Stimulated activated CD4-positive, alpha-beta T cell treated with anti-CD3 and anti-CD28 coated beads, Interleukin-4, amount 100 ng/mL, for 1 hour (primary cell): ENCODE results near the gene SMARCAL1.
"Not testable (repeated sequence)": the region's sequence is repeated elsewhere in the genome, so short reads cannot be mapped to it uniquely, and the experiment has no call there.

Experiments
- DNase-seq: peaks from one replicate; pipeline ENCODE4 v3.0.0-alpha.2; 2020

Gene SMARCAL1

DNA sequence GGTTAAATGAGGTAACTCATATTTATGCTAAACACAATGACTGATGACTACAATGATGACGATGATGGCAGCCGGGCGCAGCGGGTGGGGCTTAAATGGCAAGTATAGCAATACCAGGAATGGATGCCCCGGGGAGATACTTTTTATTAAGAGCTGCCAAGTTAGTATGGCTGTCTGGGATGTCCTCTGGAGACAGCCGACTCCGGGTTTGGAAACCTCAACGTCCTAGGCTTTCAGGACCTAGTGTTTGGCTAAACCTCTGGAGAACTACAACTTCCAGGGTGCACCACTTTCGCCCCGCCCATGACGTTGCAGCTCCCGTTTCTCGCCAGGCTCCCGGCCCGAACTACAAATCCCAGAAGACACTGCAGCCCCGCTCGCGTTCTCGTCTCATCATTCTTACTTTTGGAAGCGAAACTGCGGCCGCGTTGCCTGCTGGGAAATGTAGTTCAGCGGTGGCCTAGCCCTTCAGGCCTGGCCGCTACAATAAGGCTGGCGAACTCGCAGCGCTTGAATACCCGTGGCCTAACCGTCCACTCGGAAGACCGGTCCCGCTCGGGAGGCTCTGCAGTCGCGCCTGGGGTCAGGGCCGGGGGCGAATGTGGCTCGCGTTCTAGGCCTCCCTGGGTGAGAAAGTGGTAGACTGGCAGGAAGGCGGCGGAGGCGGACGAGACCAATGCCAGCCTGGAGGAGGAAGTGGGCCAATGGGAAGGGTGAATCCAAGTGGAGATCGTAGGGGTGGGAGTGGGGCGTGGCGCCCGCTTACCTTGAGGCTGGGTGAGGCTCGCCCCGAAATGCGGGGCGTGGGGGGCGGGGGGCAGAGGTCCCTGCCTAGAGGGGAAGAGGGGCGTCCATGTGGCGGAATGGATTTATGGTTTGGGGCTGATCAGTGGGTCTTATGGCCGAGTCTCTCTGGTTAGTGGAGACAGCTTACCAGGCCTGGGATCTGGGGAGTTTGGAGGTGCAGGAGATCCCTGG, at the start of gene SMARCAL1:
Gene SMARCAL1 (plus strand): TSS at position 463 of the 978 bp plus-strand sequence. CDS start 2,221 bp downstream, outside the sequence.
- DNase-seq, result peak; percentile 99

DNA sequence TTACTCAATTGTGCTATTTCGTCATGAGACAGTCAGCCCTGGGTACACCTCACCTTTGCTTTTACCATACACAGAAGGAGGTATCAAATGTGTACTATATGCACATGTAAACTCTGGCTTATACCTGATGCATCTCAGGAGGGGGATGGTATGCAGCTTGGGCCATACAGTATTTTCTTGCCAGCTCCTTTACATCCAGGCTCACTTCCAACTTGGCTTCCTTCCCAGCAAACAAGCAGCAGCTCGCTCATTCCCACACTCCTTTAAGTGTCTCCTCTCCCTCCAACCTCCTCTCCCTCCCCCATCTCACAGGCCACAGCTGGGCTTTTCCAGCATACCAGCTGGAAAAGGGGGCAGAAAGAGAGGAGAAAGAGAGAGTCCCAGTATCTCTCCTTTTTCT, 49.6 kb upstream of the SMARCAL1 start:
- DNase-seq, result no peak

DNA sequence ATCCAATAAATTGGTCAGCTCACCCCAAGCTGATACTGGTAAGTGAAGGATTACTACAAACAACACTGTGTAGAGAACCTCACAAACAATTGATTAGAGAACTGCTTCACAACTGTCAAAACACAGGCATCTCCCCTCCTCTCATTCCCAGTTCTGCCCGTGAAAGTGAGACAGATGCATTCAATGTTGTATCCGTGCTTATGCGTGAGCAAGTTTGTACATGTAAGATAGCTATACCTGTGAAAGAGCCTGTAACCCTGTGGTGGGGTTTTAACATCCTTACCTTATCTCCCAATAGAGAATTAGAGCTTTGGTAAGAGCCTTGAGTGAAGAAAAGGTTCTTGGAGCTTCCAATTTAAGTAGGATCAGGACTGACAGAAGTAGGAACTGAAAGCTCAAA, 49.1 kb upstream of the SMARCAL1 start:
- no peak for DNase-seq

DNA sequence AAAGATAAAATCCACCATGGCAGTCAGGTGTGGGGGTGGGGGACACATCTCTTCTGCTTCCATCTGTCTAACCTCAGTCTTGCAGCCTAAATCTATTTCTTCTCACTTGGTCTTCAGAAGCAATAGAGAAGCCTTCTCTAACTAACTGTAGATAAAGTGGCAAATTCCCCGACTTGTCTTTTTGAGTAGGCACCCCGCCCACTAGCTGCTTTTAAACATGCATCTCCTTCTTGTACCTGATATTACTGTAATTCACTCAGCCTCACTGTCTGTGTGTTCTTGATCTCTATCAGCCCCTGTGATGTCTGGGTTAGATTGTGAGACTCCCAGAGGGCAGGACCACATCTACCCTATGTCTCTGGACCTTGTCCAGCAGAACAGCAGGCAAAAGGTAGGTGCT, 46.8 kb upstream of the SMARCAL1 start:
- DNase-seq, result no peak

DNA sequence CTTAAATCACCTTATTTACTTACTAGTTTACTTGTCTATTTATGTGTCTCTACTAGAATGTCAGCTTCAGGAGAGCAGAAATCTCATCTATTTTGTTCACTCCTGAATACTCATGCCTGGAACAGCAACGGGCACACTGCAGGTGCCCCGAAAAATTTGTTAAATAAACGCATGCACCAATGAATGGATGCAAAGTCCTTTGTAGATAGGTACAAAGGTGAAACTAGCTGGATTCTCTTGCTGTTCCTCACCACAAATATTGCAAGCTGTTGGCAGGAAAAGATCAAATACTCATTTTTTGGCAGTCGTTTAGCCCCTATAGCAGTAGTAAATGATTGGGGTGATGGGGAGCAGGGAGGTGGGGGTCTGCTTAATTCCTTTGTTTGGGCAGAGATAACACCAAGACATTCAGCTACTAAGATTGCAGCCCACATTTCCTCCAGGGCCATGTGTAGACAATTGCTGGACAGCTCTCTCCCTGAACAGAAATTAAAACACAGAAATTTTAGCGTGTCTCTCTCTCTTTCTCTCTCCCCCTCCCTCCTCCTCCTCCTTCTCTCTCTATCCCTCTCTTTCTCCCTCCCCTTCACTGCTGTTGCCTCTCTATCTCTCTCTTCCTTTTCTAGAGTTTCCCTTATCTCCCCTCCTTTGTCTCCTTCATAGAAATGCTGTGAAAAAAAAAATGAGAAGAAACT, 45.4 kb upstream of the SMARCAL1 start:
- no peak for DNase-seq

DNA sequence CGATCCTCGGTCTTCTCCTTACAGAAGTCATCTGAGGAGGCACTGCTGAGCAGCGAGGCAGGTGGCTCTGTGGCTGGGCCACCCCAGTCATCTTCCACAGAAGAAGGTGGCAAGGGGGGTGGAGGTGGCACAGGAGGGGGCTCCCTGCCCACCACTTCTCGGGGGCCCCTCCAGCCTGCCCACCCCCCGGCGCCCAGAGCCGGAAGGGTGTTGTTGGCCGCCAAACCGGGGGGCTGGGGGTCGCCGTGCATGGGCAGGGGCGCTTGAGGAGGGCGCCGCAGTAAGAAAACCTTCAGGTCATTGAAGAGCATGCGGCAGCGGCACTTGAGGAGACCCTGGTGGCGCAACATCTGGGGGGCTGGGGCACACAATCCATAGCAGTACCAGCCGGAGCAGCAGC, 42.5 kb upstream of the SMARCAL1 start:
- DNase-seq, result no peak

DNA sequence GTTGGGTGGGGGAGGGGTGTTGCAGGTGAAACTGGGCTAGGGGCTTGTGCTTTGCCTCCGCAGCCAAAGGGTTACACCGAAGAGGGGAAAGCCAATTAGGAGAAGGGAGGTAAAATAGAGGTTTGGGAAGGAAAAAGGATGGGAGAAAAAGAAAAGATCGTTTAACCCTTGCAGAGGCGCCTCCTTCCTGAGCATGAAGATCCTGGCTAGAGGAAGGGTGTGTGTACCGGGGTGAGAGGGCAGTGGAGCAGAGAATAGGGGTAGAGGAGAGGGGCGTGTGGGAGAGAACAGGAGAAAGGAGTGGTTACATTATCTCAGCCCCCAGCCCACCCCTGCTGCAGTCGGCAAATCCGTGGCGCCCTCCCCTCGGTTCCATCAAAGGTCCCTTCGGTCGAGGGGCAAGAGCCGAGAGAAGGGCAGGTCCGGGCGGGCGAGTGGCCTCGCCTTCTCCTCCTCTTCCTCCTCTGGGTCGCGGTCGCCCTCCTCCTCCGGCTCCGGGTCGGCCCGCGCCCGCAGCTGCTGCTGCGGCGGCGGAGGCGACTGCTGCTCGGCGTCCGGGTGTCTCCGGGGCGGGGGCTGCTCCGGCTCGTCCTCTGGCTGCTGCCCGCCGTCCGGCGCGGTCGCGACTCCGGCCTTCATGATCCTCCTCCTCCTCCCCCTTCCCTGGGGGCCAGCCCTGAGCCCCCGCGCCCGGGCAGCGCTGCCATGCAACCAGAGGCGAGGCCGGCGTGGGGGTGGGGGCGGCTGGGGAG, 41.1 kb upstream of the SMARCAL1 start:
- DNase-seq, result no peak

DNA sequence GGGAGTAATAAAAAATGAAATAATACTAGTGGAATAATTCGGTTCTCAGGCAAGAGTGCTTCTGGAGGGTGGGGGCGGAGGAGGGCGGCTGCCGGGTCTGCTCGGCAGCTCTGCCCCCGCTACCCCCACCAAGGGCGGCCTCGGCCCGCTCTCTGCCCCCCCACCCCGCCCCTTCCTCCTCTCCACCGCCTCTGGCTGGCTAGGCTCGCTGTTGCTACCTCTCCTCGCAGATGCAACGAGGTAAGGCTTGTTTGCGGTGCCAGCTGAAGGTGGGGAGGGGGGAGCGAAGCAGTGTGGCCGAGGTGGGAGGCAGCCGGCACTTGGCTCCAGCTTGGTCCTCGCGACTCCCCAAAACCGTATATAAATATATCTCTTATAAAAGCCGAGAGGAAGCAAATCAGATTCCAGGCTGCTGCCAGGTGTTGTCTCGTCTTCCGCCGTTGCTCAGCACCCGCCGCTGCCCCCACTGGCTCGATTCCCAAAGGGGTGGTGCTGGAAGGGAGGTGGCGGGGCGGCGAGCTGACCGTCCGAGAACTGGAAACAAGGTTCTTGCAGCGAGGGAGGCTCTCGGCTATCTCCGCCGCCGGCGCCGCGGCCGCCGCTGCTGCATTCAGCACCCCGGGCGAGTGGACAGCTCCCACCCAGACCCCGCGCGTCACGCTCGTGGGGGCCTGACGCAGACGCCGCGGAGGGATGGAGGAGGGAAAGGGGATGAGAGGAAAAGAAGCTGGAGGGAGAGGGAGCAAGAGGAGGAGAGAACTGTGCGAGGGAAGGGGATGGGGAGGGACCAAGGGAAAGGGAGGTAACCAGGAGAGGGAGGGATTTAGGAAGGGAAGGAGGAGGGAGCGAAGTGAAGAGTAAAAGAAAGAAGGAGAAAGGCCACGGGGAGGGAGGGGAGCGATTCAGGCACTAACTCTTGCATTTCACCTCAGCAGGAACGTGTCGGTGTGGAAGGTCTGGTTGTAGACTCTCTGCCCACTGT, 40.3 kb upstream of the SMARCAL1 start, which contains the start of gene MARCHF4:
Gene MARCHF4 (minus strand): TSS at position 763 of the 982 bp plus-strand sequence. CDS start 2,223 bp downstream, outside the sequence.
- DNase-seq, result peak; percentile 73

DNA sequence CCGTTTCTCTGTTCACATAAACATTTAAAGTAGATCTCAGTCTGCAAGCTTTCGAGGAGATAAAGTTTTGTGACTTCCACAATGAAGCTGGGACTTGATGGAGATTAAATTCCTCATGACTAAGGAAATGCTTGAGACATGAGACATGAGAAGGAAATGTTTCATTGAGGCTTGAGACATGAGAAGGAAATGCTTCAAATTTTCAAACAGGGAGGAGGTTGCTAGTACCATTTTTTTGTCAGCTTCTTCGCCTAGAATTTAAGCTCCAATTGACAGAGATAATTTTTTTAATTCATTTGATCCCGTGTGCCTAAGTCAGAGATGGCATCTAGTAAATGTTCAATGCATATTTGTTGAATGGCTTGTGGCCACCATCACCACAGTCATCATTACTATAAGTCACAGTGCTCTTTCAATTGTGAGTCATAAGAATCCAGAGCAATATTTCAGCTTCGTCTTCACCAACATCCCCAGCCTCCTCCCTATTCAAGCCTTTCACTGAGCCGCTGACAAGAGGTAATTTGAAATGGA, 39.5 kb upstream of the SMARCAL1 start:
- DNase-seq, result no peak

DNA sequence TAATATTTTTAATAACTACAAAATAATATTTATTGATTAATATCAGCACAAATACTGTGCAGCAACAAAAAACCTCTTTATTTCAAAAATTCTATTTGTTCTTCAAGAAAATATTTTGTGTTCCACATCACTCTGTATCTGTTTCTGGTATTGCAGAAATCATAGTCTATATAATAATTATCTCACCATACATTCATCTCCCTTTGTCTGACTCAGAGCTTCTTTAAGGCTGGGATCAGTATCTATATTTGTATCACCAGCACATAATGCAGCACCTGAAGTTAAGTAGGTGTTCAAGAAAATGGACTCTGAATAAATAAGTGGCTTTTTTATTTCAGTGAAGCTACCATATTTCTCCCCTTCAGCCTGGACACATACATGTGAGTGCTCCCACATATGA, 38.4 kb upstream of the SMARCAL1 start:
- no peak for DNase-seq

DNA sequence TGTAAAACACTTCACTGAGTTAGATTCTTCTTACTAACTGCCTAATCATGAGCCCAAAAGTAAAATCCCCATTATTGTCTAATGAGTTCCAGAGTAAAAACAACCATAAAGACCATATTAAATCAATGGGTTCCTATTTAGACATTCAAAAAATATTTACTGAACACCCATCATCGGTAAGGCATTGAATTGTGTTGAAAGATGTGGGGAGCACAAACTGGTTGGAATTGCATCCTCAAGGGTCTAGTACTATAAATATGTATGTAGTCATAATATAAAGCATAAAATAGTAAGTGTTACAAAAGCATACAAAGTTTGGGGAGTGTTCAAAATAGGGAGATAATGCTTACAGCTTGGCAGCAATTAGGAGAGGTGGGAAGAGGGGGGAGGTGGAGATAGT, 37.0 kb upstream of the SMARCAL1 start:
- no peak for DNase-seq

DNA sequence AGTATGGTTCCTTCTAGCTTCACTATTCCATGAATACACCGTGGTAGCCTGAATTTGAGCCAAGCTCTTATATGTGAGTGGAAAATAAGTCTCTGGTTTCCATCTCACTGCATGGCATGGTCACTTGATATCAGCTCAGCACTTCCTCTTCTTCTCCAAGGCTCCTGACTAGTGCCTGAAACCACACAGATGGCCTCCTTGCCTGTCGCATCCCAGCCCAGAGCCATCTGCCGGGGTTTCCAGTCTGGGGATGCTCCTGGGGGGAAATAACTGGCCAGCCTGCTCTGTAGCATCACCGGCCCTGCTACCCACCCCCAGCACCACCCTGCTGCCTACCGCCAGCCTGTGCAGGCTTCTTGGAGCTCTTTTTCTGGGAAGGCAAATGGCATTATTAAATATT, 32.3 kb upstream of the SMARCAL1 start:
- DNase-seq, result no peak

DNA sequence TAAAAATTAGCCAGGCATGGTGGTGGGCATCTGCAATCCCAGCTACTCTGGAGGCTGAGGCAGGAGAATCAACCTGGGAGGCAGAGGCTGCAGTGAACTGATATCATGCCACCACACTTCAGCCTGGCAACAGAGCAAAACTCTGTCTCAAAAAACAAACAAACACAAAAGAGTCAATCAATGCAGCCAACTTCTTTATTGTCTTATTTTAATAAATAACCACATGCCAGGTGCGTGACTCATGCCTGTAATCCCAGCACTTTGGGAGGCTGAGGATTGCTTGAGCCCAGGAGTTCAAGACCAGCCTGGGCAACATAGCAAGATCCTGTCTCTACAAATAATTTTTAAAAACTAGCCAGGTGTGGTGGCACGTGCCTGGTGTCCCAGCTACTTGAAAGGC, 27.9 kb upstream of the SMARCAL1 start:
- DNase-seq, result not testable (repeated sequence)

DNA sequence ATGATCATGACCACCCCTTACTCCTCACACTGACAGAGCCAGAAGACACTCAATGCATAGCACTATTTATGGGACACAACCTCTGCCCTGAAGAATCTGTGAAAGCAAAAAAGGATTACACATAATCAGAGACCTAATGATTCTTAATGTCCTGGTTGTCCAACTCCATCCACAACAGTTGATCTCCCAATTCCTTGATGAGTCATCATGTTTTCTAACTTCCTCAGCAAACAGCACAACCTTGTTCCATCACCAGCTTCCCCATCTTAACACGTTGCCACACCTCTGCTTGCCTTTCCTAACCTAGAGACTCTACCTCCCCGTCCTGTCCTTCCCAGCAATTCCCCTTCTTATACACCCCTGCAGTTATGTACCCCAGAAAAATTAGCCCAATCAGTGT, 26.8 kb upstream of the SMARCAL1 start:
- DNase-seq, result no peak

DNA sequence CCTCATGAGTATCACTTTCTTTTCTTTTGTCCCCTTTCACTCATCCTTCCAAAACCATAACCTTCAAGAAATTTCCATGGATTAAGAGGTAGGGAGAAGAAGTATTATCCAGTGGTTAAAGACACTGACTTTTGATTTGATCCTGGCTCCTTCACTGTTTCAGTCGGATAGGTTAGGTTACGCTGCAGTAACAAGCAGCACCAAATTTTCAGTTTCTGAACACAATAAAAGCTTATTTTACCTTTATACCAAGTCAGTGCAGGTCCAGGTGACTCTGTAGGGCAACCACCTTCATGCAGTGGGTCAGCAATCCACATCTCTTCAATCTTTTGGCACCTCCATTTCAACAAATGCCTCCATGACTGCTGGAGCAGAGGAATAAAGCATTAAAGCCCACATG, 25.0 kb upstream of the SMARCAL1 start:
- no peak for DNase-seq

DNA sequence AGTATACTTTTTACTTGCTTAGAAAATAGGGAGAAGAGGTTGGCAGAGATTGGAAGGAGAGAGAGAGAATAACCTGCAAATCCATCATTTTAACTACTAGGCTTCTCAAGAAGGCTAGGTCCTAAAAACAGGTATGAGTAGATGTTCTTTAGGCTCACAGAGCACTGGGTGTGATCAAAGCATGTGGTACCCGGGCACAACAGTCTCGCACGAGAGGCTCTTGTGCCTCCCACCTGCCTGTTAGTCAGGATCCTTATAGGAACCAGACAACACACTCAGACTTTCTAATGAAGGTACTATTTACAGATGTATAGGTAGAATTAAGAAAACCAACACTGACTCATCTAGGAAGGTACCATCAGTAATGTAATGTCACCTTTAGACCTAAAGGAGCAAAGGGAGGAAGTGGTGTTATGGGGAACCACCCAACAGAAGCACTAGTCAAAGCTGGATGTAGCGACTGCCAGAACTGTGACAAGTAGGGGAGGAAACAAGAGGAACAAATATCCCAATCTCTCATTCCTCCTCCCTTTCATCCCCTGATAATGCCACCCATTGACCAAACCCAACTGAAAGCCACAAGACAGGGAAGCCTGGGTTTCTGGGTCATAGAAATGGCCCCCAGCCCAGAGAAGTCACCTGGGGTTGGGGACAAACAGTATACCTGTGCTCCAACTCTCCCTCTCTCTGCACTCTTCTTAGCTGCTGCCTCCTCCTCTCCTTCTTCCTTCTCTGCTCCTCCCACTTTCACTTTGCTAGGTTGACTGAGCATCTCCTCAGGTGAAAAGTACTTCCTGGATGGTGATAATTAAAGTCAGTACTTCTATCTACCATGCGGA, 24.0 kb upstream of the SMARCAL1 start:
- peak; percentile 43 for DNase-seq

DNA sequence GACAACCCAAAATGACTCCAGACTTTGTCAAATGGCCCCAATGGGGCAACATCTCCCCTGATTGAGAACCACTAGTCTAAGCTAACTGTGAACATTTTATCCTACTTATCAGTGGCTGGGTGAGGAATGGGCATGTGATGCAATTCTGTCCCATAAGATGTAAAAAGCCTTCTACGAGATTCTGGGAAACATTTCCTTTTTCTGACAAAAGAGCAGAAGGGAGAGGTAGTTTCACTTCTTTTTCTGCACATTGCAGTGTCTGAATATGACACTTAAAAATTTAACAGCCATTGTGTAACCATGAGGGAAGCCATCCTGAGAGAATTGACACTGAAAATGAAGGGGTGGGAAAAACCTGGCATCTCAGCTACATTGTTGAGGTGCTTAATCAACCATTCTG, 22.7 kb upstream of the SMARCAL1 start:
- DNase-seq, result no peak

DNA sequence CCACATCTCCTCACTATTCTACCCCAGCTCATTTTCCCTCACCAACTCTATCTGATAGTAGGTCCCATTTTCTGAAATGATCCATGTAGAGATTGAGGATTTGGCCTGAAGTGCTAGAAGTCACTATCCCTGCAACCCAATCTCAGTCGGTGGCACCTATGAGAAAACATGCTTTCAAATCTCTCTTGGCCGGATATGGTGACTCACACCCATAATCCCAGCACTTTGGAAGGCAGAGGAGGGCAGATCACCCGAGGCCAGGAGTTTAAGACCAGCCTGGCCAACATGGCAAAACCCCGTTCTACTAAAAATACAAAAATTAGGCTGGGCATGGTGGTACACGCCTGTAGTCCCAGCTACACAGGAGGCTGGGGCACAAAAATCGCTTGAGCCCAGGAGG, 20.9 kb upstream of the SMARCAL1 start:
- no peak for DNase-seq

DNA sequence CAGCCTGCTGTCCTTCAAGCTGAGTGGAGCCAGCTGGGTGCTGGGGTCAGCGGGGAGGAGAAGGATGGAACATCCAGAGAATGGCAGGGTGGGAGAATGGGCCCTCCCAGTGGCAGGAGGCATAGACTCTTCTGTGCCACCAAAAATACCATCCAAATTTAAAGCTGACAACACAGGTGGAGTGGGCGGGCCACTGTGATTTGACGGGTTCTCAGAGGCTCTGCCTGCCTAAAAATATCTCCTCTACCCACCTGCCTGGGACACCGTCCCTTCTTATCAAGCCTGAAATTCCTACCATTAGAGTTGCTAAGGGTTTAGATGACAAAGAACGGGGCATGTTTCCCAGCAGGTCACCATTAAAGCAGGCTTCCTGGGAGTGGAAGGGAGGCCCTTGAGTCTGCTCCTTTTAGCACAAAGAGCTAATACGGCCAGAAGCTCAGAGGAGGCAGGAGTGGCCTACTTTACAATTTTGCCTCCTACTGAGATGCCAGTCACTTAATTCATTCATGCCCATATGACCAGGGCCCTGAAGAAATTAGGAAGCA, 20.2 kb upstream of the SMARCAL1 start:
- no peak for DNase-seq
